Epithelial cell of proximal tubule (primary cell): ENCODE results near the gene DIAPH1. TPM values are rescaled to one million over a fixed set of nuclear protein-coding genes. Genes with fewer than 3 reads are reported as not detected.

Experiments
- DNase-seq: peaks from one replicate; pipeline ENCODE4 v3.0.0-alpha.2; 2011; ENCODE audit warnings: low read depth
- H3K4me3 ChIP-seq: 2 replicates; pipeline ENCODE4 v1.5.1; 2011; ENCODE audit warnings: low read depth, mild to moderate bottlenecking, low read length
- total RNA-seq: library from RNA; depleted of rRNA; stranded (reverse); fragments of >200 nt; gene quantifications from 2 replicates; pipeline ENCODE4 v1.2.3, GENCODE V29; 2015
- TF ChIP-seq, protein P1 (sequence below): conservative IDR thresholded peaks from 2 replicates; pipeline ENCODE4 v1.5.1; 2012; ENCODE audit warnings: low read depth, mild to moderate bottlenecking, low read length

Gene DIAPH1
- total RNA-seq, 1 donor from 2014 or later: 94.0 TPM

DNA sequence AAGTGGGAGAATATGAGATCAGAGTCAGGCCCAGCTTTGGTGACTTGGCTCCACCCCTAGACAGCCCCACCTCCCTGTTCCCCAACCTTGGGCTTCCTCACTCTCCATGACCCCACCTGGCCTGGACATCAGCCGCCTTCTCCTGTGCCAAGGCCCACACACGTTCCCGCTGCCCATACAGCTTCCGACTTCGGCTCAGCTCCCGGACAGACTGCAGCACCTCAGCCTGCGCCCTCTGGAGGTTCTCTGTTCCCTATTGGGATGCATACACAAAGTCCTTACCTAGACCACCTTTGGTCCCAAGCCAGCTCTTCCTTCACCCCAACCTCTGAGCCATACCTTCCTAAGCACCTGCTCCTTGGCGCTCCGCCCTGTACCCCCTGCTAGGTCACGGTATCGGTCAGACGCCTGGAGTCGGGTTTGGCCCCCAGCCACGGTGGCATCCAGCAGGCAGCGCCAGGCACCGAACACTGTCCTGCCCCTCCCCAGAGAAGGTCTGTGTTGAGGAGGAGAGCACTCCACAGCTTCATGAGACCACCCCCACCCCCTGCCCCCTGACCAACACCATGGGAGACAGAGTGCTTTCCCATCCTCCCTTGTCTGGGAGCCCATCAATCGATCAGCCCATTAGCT, 30.4 kb upstream of the DIAPH1 start:
- TF ChIP-seq, protein P1, sequence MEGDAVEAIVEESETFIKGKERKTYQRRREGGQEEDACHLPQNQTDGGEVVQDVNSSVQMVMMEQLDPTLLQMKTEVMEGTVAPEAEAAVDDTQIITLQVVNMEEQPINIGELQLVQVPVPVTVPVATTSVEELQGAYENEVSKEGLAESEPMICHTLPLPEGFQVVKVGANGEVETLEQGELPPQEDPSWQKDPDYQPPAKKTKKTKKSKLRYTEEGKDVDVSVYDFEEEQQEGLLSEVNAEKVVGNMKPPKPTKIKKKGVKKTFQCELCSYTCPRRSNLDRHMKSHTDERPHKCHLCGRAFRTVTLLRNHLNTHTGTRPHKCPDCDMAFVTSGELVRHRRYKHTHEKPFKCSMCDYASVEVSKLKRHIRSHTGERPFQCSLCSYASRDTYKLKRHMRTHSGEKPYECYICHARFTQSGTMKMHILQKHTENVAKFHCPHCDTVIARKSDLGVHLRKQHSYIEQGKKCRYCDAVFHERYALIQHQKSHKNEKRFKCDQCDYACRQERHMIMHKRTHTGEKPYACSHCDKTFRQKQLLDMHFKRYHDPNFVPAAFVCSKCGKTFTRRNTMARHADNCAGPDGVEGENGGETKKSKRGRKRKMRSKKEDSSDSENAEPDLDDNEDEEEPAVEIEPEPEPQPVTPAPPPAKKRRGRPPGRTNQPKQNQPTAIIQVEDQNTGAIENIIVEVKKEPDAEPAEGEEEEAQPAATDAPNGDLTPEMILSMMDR: no peak
- no peak for DNase-seq

GRCh38 chr5:141647851-141648250, 29.1 kb upstream of the DIAPH1 start:
- TF ChIP-seq, protein P1: no peak
- H3K4me3 ChIP-seq: no peak overlapping the region
- DNase-seq: no peak

More for the DNA sequence above, 30.4 kb upstream of the DIAPH1 start:
- no peak overlapping the region for H3K4me3 ChIP-seq

DNA sequence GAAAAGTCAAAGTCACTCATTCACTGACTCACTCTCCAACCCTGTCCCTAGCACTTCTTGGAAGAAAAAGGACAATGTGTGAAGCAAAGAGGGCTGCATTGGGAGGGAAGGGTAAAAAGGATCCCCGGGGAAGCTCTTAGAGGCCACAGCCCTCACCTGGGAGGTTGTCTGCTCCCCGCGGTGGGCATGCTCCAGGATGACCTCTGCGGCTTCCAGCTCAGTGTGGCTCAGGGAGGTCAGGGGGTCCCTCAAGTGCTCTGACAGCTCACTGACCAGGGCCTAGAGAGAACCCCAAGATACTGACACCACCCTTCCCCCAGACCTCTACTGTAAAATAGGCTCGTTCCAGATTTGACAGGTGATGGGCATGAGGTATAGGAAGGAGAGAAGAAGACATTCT, 28.4 kb upstream of the DIAPH1 start:
- TF ChIP-seq, protein P1: no peak
- no peak for DNase-seq

GRCh38 chr5:141646026-141646425, 27.2 kb upstream of the DIAPH1 start:
- no peak for DNase-seq
- TF ChIP-seq, protein P1: no peak
- no peak overlapping the region for H3K4me3 ChIP-seq

More for the DNA sequence above, 28.4 kb upstream of the DIAPH1 start:
- H3K4me3 ChIP-seq: no peak overlapping the region

GRCh38 chr5:141641634-141642267, 23.0 kb upstream of the DIAPH1 start:
- H3K4me3 ChIP-seq: no peak overlapping the region
- DNase-seq: peak; percentile 73
- TF ChIP-seq, protein P1: peak; percentile 61

DNA sequence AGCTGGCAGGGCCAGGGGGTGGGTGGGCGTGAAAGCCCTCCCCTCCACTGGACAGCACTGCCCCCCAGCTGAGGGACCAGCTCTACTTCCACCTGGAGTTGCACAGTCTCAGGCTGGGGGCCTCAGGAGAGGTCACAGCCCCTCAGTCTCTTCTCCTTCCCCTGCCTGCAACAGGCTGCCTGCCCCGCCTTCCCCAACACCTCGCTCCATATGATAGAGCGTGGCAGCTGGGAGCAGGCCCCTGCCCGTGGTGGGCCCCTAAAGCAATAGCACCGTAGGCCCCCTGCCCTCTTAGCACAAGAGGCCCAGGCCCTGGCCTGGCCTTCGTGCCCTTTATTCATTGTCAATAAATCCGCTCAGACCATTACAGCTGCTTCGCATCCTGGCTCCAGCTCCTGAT, 21.9 kb upstream of the DIAPH1 start:
- H3K4me3 ChIP-seq: no peak overlapping the region
- no peak for DNase-seq
- TF ChIP-seq, protein P1: no peak

GRCh38 chr5:141640051-141640415, 21.2 kb upstream of the DIAPH1 start:
- TF ChIP-seq, protein P1: no peak
- DNase-seq: no peak
- no peak overlapping the region for H3K4me3 ChIP-seq
